HEK293 (cell line): ENCODE results near the gene NHEJ1.

Experiments
- TCF7L2 ChIP-seq: IDR thresholded peaks from 2 replicates; pipeline ENCODE4 v1.6.1; 2011; ENCODE audit warnings: low read depth, mild to moderate bottlenecking, inconsistent platforms, low read length, moderate library complexity, borderline replicate concordance
- TRIM28 ChIP-seq: IDR thresholded peaks from 2 replicates; pipeline ENCODE4 v1.6.1; 2011; ENCODE audit warnings: low read length, control low read depth, borderline replicate concordance
- YY1 ChIP-seq: fragments of 450-650 bp; formaldehyde crosslinking; IDR thresholded peaks from 2 replicates; pipeline ENCODE4 v1.5.1; 2018; ENCODE audit warnings: missing biosample characterization, missing genetic modification characterization
- ZNF133 ChIP-seq: fragments of 450-650 bp; formaldehyde crosslinking; IDR thresholded peaks from 2 replicates; pipeline ENCODE4 v1.5.1; 2016; ENCODE audit warnings: missing biosample characterization, missing genetic modification characterization
- ZNF174 ChIP-seq: fragments of 450-650 bp; formaldehyde crosslinking; IDR thresholded peaks from 2 replicates; pipeline ENCODE4 v1.5.0; 2017; ENCODE audit warnings: missing biosample characterization, mild to moderate bottlenecking, missing genetic modification characterization
- ZNF24 ChIP-seq: fragments of 450-650 bp; formaldehyde crosslinking; IDR thresholded peaks from 2 replicates; pipeline ENCODE4 v1.5.1; 2016; ENCODE audit warnings: missing biosample characterization, missing genetic modification characterization
- ZNF626 ChIP-seq: fragments of 450-650 bp; sonication (Bioruptor Pico); formaldehyde crosslinking; IDR thresholded peaks from 2 replicates; pipeline ENCODE4 v1.5.1; 2018; ENCODE audit warnings: missing biosample characterization, missing genetic modification characterization, inconsistent platforms
- ZNF677 ChIP-seq: fragments of 450-650 bp; IDR thresholded peaks from 2 replicates; pipeline ENCODE4 v1.5.0; 2018; ENCODE audit warnings: missing biosample characterization, mild to moderate bottlenecking, missing genetic modification characterization, moderate library complexity
- ZNF701 ChIP-seq: fragments of 450-650 bp; formaldehyde crosslinking; IDR thresholded peaks from 2 replicates; pipeline ENCODE4 v1.5.1; 2016; ENCODE audit warnings: missing biosample characterization, missing genetic modification characterization
- TF ChIP-seq, protein P1 (sequence below): fragments of 450-650 bp; formaldehyde crosslinking; IDR thresholded peaks from 2 replicates; pipeline ENCODE4 v1.5.1; 2016; ENCODE audit warnings: missing biosample characterization, missing genetic modification characterization
- TF ChIP-seq, protein P2 (sequence below): fragments of 450-650 bp; formaldehyde crosslinking; IDR thresholded peaks from 2 replicates; pipeline ENCODE4 v1.5.1; 2016; ENCODE audit warnings: missing biosample characterization, missing genetic modification characterization
- TF ChIP-seq, protein P3 (sequence below): fragments of 450-650 bp; formaldehyde crosslinking; conservative IDR thresholded peaks from 2 replicates; pipeline ENCODE4 v1.5.1; 2016; ENCODE audit warnings: low read depth, missing biosample characterization, missing genetic modification characterization

GRCh38 chr2:219161097-219161496 is 482 bp upstream of the NHEJ1 start:
- no peak for TF ChIP-seq ZNF174 (tag by site-specific recombination)
- TF ChIP-seq, protein P1, sequence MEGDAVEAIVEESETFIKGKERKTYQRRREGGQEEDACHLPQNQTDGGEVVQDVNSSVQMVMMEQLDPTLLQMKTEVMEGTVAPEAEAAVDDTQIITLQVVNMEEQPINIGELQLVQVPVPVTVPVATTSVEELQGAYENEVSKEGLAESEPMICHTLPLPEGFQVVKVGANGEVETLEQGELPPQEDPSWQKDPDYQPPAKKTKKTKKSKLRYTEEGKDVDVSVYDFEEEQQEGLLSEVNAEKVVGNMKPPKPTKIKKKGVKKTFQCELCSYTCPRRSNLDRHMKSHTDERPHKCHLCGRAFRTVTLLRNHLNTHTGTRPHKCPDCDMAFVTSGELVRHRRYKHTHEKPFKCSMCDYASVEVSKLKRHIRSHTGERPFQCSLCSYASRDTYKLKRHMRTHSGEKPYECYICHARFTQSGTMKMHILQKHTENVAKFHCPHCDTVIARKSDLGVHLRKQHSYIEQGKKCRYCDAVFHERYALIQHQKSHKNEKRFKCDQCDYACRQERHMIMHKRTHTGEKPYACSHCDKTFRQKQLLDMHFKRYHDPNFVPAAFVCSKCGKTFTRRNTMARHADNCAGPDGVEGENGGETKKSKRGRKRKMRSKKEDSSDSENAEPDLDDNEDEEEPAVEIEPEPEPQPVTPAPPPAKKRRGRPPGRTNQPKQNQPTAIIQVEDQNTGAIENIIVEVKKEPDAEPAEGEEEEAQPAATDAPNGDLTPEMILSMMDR: no peak
- TF ChIP-seq YY1 (tag by site-specific recombination): no peak
- no peak for TF ChIP-seq ZNF626 (tag by site-specific recombination)
- TF ChIP-seq, protein P2, sequence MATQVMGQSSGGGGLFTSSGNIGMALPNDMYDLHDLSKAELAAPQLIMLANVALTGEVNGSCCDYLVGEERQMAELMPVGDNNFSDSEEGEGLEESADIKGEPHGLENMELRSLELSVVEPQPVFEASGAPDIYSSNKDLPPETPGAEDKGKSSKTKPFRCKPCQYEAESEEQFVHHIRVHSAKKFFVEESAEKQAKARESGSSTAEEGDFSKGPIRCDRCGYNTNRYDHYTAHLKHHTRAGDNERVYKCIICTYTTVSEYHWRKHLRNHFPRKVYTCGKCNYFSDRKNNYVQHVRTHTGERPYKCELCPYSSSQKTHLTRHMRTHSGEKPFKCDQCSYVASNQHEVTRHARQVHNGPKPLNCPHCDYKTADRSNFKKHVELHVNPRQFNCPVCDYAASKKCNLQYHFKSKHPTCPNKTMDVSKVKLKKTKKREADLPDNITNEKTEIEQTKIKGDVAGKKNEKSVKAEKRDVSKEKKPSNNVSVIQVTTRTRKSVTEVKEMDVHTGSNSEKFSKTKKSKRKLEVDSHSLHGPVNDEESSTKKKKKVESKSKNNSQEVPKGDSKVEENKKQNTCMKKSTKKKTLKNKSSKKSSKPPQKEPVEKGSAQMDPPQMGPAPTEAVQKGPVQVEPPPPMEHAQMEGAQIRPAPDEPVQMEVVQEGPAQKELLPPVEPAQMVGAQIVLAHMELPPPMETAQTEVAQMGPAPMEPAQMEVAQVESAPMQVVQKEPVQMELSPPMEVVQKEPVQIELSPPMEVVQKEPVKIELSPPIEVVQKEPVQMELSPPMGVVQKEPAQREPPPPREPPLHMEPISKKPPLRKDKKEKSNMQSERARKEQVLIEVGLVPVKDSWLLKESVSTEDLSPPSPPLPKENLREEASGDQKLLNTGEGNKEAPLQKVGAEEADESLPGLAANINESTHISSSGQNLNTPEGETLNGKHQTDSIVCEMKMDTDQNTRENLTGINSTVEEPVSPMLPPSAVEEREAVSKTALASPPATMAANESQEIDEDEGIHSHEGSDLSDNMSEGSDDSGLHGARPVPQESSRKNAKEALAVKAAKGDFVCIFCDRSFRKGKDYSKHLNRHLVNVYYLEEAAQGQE (tag by site-specific recombination): no peak
- no peak for TF ChIP-seq ZNF24 (tag by site-specific recombination)
- TF ChIP-seq, protein P3, sequence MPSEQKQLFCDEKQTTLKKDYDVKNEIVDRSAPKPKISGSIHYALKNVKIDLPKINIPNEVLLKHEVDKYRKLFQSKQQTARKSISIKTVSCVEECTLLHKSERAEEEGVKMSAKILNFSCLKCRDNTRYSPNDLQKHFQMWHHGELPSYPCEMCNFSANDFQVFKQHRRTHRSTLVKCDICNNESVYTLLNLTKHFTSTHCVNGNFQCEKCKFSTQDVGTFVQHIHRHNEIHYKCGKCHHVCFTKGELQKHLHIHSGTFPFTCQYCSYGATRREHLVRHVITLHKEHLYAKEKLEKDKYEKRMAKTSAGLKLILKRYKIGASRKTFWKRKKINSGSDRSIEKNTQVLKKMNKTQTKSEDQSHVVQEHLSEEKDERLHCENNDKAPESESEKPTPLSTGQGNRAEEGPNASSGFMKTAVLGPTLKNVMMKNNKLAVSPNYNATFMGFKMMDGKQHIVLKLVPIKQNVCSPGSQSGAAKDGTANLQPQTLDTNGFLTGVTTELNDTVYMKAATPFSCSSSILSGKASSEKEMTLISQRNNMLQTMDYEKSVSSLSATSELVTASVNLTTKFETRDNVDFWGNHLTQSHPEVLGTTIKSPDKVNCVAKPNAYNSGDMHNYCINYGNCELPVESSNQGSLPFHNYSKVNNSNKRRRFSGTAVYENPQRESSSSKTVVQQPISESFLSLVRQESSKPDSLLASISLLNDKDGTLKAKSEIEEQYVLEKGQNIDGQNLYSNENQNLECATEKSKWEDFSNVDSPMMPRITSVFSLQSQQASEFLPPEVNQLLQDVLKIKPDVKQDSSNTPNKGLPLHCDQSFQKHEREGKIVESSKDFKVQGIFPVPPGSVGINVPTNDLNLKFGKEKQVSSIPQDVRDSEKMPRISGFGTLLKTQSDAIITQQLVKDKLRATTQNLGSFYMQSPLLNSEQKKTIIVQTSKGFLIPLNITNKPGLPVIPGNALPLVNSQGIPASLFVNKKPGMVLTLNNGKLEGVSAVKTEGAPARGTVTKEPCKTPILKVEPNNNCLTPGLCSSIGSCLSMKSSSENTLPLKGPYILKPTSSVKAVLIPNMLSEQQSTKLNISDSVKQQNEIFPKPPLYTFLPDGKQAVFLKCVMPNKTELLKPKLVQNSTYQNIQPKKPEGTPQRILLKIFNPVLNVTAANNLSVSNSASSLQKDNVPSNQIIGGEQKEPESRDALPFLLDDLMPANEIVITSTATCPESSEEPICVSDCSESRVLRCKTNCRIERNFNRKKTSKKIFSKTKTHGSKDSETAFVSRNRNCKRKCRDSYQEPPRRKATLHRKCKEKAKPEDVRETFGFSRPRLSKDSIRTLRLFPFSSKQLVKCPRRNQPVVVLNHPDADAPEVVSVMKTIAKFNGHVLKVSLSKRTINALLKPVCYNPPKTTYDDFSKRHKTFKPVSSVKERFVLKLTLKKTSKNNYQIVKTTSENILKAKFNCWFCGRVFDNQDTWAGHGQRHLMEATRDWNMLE (tag by site-specific recombination): no peak
- TF ChIP-seq TRIM28: no peak
- no peak for TF ChIP-seq ZNF133 (tag by site-specific recombination)
- TF ChIP-seq ZNF701 (tag by site-specific recombination): no peak
- no peak for TF ChIP-seq ZNF677 (tag by site-specific recombination)
- no peak for TF ChIP-seq TCF7L2
